Central memory CD8-positive, alpha-beta T cell (primary cell): Measurements from ENCODE around the gene DTYMK.
"Not testable (repeated sequence)": the region's sequence is repeated elsewhere in the genome, so short reads cannot be mapped to it uniquely, and the experiment has no call there.

Experiments used
- ATAC-seq: fragments of 150-1000 bp; cut with Tn5 transposase; replicated peaks from 2 replicates; pipeline ENCODE4 v1.10.0; 2022; ENCODE audit warnings: mild to moderate bottlenecking, moderate FRiP score, moderate number of reproducible peaks; ENCODE audit not compliant: poor library complexity, severe bottlenecking; ENCODE audit errors: extremely low read depth
- DNase-seq, 2 donors: peaks; one replicate each; pipeline ENCODE4 v3.0.0; 2021; ENCODE audit warnings: low spot score in 2 of 2
- H3K27ac Mint-ChIP-seq: one replicate; pipeline ENCODE4 v1.8.0; 2022; ENCODE audit warnings: low read depth, mild to moderate bottlenecking, moderate library complexity, mixed read lengths
- H3K27me3 Mint-ChIP-seq: one replicate; pipeline ENCODE4 v1.8.0; 2022; ENCODE audit warnings: mixed read lengths
- H3K36me3 Mint-ChIP-seq: one replicate; pipeline ENCODE4 v1.8.0; 2022; ENCODE audit warnings: mild to moderate bottlenecking, moderate library complexity, mixed read lengths; ENCODE audit not compliant: insufficient read depth
- H3K4me1 Mint-ChIP-seq: one replicate; pipeline ENCODE4 v1.8.0; 2022; ENCODE audit warnings: mixed read lengths
- H3K4me3 Mint-ChIP-seq: one replicate; pipeline ENCODE4 v1.8.0; 2022; ENCODE audit warnings: mild to moderate bottlenecking, moderate library complexity, mixed read lengths
- H3K9me3 Mint-ChIP-seq: one replicate; pipeline ENCODE4 v1.8.0; 2022; ENCODE audit warnings: mixed read lengths

The DTYMK gene

GRCh38 chr2:241686650-241687425 is at the start of gene DTYMK:
DTYMK (minus strand) TSS chr2:241686815; CDS start chr2:241686783, 32 bp downstream.
- Mint-ChIP-seq H3K27me3 (no peaks in the 10 kb centered on the region), H3K4me1 (peaks cover 34% of the 10 kb centered on the region), H3K36me3 (peaks cover 11% of the 10 kb centered on the region), H3K4me3 (peak within 1 kb of the TSS; percentile 87), H3K27ac (peak within 1 kb of the TSS; percentile 89), H3K9me3 (no peaks in the 10 kb centered on the region)
- ATAC-seq, result peak; percentile 96
- DNase-seq, result peak; percentile 90 to 92

- DNase-seq (no peak), ATAC-seq (no peak)
- peak overlapping the region; percentile 71 for H3K4me3 Mint-ChIP-seq
- H3K27me3 Mint-ChIP-seq, result no peaks in the 10 kb centered on the region
- H3K36me3 Mint-ChIP-seq, result peaks cover 7% of the 10 kb centered on the region
- no peaks in the 10 kb centered on the region for H3K9me3 Mint-ChIP-seq
- H3K27ac Mint-ChIP-seq, result no peak overlapping the region
- peaks cover 28% of the 10 kb centered on the region for H3K4me1 Mint-ChIP-seq
Observed at GRCh38 chr2:241736111-241736510, 49.5 kb upstream of the DTYMK start.

DNA sequence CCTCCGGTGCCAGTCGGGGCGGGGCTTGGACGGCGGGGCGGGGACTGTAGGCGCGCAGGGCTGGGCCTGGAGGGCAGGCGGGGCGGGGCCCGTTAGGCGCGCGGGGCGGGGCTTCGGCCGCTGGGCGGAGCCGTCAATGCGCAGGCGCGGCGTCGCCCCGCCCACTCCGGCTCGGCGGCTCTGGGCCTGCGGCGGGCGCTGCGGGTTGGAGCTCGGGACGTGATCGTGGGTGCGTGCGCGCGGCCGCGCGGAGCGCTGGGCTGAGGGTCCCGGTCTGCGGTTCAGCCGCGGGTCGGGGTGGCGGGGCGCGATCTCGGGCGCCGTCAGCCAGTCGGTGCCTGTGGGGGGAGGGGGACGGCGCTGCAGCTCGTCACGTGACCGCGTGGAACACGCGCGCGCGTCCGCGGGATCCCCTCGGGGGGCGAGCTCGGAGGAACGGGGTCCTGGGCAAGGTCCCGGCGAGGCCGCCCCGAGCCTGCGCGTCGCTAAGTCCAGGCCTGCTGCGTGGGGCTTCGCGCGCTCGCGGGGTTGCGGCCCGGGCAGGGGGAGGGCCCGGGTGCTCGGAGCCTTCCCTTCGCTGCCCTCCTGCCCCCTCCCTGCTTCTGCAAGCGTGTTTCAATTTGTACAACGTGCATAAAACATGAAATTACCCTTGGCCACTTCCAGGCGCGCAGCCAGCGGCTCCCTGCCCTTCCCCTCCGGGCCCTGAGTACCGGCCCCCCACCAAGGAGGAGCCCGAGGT is 48.0 kb upstream of the DTYMK start, which contains the start of gene D2HGDH:
TSS of gene D2HGDH (plus strand) at position 164 of the 742 bp plus-strand sequence. CDS start 595 bp downstream, outside the sequence.
- ATAC-seq (peak; percentile 87), DNase-seq (peak; percentile 84 to 90)
- H3K27me3 Mint-ChIP-seq, result no peaks in the 10 kb centered on the region
- no peaks in the 10 kb centered on the region for H3K9me3 Mint-ChIP-seq
- peak within 1 kb of the TSS; percentile 64 for H3K27ac Mint-ChIP-seq
- H3K36me3 Mint-ChIP-seq, result peaks cover 10% of the 10 kb centered on the region
- H3K4me1 Mint-ChIP-seq, result peaks cover 28% of the 10 kb centered on the region
- H3K4me3 Mint-ChIP-seq, result peak within 1 kb of the TSS; percentile 71

DNA sequence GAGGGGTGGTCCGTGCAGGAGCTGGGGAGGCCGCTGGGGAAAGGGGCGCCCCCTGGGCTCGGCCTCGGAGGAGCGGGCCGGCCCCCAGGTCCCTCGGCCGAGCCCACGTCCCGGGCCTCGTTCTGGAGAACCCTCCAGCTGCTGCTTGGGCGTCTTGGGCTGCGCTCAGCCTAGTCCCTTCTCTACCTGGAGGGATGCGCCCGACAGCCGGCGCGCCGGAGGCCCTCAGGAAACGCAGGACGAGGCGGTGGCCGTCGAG is 47.5 kb upstream of the DTYMK start:
- peak overlapping the region; percentile 64 for H3K27ac Mint-ChIP-seq
- no peaks in the 10 kb centered on the region for H3K9me3 Mint-ChIP-seq
- peaks cover 26% of the 10 kb centered on the region for H3K4me1 Mint-ChIP-seq

GRCh38 chr2:241733391-241734207 is 47.0 kb upstream of the DTYMK start:
- H3K27ac Mint-ChIP-seq, result peak overlapping the region; percentile 64
- no peaks in the 10 kb centered on the region for H3K9me3 Mint-ChIP-seq
- no peak for DNase-seq
- H3K36me3 Mint-ChIP-seq, result peaks cover 10% of the 10 kb centered on the region
- ATAC-seq, result no peak
- peaks cover 25% of the 10 kb centered on the region for H3K4me1 Mint-ChIP-seq
- H3K27me3 Mint-ChIP-seq, result no peaks in the 10 kb centered on the region
- peak overlapping the region; percentile 71 for H3K4me3 Mint-ChIP-seq

More for the DNA sequence above, 47.5 kb upstream of the DTYMK start:
- DNase-seq (peak in 1 of 2 donors; percentile 27), ATAC-seq (no peak)
- H3K36me3 Mint-ChIP-seq, result peaks cover 10% of the 10 kb centered on the region
- H3K4me3 Mint-ChIP-seq, result peak overlapping the region; percentile 71
- H3K27me3 Mint-ChIP-seq, result no peaks in the 10 kb centered on the region

GRCh38 chr2:241732513-241733186 is 46.0 kb upstream of the DTYMK start:
- DNase-seq, result peak in 1 of 2 donors; percentile 50
- not testable (repeated sequence) for H3K9me3 Mint-ChIP-seq, ATAC-seq, H3K27ac Mint-ChIP-seq, H3K27me3 Mint-ChIP-seq, H3K36me3 Mint-ChIP-seq
- Mint-ChIP-seq H3K4me1 (peaks cover 20% of the 10 kb centered on the region), H3K4me3 (peak overlapping the region; percentile 71)

GRCh38 chr2:241730671-241731293 is 44.2 kb upstream of the DTYMK start:
- ATAC-seq, result no peak
- no peaks in the 10 kb centered on the region for H3K9me3 Mint-ChIP-seq
- H3K4me3 Mint-ChIP-seq, result no peak overlapping the region
- no peaks in the 10 kb centered on the region for H3K27me3 Mint-ChIP-seq
- no peak overlapping the region for H3K27ac Mint-ChIP-seq
- peaks cover 6% of the 10 kb centered on the region for H3K36me3 Mint-ChIP-seq
- peaks cover 16% of the 10 kb centered on the region for H3K4me1 Mint-ChIP-seq
- no peak for DNase-seq

DNA sequence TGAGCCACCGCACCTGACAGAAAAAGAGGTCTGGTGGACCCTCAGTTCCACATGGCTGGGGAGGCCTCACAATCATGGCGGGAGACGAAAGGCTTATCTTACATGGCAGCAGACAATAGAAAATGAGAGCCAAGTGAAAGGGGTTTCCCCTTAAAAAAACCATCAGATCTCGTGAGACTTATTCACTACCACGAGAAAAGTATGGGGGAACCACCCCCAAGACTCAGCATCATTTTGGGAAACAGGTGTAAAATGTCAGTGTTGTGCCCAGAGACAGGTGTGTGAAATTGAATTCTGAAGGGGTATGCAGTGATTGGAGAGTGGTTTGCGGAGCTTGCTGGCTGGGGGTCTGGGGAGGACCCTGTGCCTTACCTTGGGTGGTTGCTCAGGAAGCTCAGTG is 43.3 kb upstream of the DTYMK start:
- Mint-ChIP-seq H3K9me3 (no peaks in the 10 kb centered on the region), H3K4me3 (no peak overlapping the region), H3K36me3 (peaks cover 3% of the 10 kb centered on the region), H3K27me3 (no peaks in the 10 kb centered on the region), H3K4me1 (peaks cover 16% of the 10 kb centered on the region), H3K27ac (no peak overlapping the region)
- DNase-seq (no peak), ATAC-seq (no peak)

DNA sequence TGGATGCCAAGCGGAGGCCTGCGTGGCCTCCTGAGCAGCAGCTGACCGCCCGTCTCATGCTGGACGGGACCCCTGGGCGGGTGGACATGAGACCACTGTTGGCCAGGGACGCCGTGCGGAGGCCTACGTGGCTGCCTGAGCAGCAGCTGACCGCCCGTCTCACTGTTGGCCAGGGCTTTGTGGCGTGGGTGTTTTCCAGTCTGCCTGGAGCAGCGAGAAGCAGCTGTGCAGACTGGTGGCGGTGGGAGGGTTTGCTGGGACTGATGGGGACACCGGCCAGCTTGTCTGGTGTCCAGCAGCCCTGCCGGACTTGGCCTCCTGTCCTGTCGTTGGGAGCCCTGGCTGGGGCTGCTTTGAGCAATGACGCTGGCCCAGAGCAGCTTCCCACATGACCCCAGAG is 42.0 kb upstream of the DTYMK start:
- Mint-ChIP-seq H3K27me3 (no peaks in the 10 kb centered on the region), H3K4me3 (no peak overlapping the region), H3K27ac (no peak overlapping the region), H3K9me3 (no peaks in the 10 kb centered on the region), H3K4me1 (peaks cover 16% of the 10 kb centered on the region), H3K36me3 (peaks cover 5% of the 10 kb centered on the region)
- ATAC-seq (no peak), DNase-seq (no peak)

GRCh38 chr2:241728000-241728399 is 41.4 kb upstream of the DTYMK start:
- H3K36me3 Mint-ChIP-seq, result peaks cover 5% of the 10 kb centered on the region
- DNase-seq (no peak), ATAC-seq (no peak)
- H3K27me3 Mint-ChIP-seq, result no peaks in the 10 kb centered on the region
- peaks cover 16% of the 10 kb centered on the region for H3K4me1 Mint-ChIP-seq
- no peak overlapping the region for H3K4me3 Mint-ChIP-seq
- H3K9me3 Mint-ChIP-seq, result no peaks in the 10 kb centered on the region
- H3K27ac Mint-ChIP-seq, result no peak overlapping the region

- ATAC-seq (no peak), DNase-seq (no peak)
- Mint-ChIP-seq H3K4me1 (peaks cover 11% of the 10 kb centered on the region), H3K9me3 (no peaks in the 10 kb centered on the region), H3K4me3 (no peak overlapping the region), H3K27me3 (no peaks in the 10 kb centered on the region), H3K27ac (no peak overlapping the region), H3K36me3 (peaks cover 5% of the 10 kb centered on the region)
Observed at GRCh38 chr2:241726459-241726858, 39.8 kb upstream of the DTYMK start.
